ENCODE measurements around the gene RSPH10B.
"Not testable (repeated sequence)": the region's sequence is repeated elsewhere in the genome, so short reads cannot be mapped to it uniquely, and the experiment has no call there.

The RSPH10B gene
- total RNA-seq = 0 to 0.16 (median 0) reads per million in 18 experiments

DNA sequence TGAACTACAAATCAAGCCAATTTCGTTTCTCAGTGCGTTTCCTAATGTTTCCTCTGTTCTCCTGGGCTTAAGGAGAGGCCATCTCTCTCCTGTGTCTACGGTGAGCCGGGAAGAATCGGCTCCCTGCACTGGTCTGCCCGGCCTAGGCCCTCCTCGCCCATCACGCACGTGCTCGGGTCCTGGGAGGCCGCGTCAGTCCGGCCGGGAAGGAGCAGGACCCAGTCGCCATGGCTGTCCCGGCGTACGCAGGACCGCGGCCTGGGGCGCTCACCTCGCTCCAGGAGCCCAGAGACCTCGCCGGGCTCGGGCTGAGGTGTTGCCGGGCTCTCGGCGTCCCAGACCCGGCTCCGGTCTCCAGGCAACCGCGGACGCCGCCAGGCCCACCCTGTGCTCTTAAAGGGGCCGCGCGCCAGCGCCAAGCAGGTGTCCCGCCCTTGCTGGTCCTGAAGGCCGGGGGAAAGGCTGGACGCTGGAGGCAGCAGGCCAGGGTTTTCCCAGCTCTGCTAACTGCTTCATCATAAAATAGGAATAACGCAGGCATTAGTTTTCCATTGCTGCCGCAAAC lies at the start of gene RSPH10B:
TSS of gene RSPH10B (minus strand) at position 343 of the 565 bp plus-strand sequence. CDS start 3,573 bp downstream, outside the sequence.
- not testable (repeated sequence) for DNase-seq

GRCh38 chr7:6016653-6016966 lies 46.1 kb upstream of the RSPH10B start:
- no peak for DNase-seq

DNA sequence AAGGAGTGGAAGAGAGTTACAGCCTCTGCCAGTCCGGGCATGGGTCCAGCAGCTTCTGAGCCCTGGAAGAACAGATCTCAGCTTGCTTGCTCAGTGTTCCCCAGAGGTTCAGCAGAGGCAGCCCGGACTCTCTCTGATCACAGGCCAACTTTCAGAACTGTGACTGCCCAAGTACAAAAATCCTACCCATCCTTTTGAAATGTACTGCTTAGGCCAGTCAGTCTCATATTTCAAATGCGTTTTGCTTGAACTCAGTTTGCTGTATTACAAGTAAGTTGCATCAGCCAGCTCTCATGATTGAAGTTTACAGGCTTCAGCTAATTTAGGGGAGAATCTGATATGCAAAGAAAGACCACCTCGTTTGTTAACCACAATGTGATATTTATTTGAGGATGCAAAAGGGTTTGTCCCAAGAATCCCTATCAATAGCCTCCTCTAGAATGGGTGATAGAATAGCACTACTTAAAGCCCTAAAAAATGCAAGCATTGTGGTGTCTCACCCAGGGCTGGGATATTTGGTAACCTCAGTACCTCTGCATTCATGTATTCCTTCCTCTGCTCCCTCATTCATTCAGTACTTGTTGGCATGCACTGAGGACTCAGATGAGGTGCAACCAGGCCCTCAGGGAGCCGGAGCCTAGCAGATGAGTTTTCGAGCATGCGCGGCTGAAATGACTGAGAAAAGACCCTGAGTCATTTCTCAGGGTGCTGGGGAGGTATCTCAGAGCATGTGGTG lies 45.6 kb upstream of the RSPH10B start:
- no peak for DNase-seq

GRCh38 chr7:6012355-6013104 lies 42.0 kb upstream of the RSPH10B start:
- no peak for DNase-seq

GRCh38 chr7:6011541-6011940 lies 41.1 kb upstream of the RSPH10B start:
- DNase-seq = no peak

GRCh38 chr7:6010370-6010769 lies 39.9 kb upstream of the RSPH10B start:
- DNase-seq = not testable (repeated sequence)

DNA sequence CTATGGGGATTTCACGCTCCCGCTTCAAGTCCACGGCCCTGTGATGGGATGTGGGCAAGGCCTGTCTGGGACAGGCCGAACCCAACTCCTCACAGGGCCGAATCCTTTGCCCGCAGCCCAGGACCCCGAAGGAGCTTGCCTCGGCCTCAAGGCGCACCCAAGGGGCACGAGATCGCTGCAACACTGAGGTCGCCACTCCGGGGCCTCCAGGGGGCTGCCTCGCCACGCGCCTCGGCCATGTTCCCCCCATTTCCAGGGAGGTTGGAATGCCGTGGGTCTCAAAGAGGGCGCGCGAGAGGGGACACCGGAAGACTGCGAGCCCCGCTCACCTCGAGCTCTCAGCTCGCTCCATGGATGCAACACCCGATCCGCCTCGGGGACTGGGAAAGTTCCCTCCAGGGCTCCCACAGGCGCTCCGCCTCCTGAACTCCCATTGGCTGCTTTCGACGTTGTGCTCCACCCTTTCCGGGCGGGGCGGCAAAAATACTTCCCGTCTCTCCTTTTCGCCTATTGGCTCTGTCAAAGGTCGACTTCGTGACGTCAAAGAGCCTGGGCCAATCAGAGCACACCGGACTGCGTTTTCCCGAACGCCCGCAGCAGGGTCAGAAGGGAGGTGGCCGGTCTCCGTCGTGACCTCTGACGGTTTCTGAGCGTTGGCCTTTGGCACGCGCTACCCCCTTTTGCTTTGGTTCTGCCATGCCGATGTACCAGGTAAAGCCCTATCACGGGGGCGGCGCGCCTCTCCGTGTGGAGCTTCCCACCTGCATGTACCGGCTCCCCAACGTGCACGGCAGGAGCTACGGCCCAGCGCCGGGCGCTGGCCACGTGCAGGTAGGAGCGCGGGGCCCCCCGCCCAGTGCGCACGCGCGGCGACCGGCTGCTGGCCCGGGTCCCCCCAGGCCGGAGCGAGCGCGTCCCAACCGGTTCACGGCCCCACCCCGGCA lies 38.5 kb upstream of the RSPH10B start, which contains the start of the genes AIMP2 and PMS2:
TSS of gene AIMP2 (plus strand) at position 605 of the 944 bp plus-strand sequence. CDS start at position 697, 92 bp downstream.
TSS of gene PMS2 (minus strand) at position 382 of the 944 bp plus-strand sequence. CDS start at position 352, 30 bp downstream.
- DNase-seq = peak; percentile 99

DNA sequence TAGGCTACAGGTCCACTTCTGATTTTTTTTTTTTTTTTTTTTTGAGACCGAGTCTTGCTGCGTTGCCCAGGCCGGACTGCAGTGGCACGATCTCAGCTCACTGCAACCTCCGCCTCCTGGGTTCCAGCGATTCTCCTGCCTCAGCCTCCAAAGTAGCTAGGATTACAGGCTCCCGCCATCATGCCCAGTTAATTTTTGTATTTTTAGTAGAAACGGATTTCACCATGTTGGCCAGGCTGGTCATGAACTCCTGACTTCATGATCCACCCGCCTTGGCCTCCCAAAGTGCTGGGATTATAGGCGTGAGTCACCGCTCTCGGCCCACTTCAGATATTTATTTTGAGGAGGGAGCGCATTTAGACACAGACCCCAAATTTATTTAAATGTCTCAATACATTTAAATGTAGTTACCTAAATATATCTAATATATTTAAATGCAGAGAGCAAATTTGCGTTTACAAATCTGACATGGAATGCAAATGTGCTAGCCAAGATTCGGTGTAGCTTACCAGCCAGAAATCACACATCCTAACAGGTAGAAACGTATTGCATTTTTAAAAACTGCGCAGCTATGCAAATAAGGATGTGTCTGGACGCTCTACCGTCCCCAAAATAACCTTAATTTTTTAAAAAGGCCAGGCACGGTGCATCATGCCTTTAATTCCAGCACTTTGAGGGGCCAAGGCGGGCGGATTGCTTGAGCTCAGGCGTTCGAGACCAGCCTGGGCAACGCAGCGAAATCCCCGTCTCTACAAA lies 37.5 kb upstream of the RSPH10B start:
- DNase-seq = not testable (repeated sequence)

- no peak for DNase-seq
Observed at GRCh38 chr7:6007386-6007785, 36.9 kb upstream of the RSPH10B start.

GRCh38 chr7:5997210-5997808 lies 26.8 kb upstream of the RSPH10B start:
- peak; percentile 67 to 80 for DNase-seq

DNA sequence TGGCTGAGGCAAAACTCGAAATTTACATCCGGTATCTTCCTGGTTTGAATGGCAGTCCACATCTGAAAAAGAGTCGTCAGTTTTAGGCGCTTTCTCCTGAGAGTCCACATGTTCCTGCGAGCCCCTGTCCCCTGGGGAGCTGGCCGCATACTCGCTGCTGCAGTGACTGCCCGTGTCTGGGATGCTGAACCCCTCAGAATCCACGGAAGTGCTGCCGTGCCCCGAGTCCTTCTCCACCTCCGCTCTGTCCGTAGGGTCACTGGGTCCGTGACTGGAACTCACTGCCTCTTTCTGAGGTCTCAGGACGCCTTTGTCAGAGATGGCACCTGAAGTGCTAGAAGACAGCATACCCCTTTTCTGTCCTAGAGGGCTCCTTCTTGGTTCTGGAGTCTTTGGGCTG lies 16.6 kb upstream of the RSPH10B start:
- DNase-seq = not testable (repeated sequence)

DNA sequence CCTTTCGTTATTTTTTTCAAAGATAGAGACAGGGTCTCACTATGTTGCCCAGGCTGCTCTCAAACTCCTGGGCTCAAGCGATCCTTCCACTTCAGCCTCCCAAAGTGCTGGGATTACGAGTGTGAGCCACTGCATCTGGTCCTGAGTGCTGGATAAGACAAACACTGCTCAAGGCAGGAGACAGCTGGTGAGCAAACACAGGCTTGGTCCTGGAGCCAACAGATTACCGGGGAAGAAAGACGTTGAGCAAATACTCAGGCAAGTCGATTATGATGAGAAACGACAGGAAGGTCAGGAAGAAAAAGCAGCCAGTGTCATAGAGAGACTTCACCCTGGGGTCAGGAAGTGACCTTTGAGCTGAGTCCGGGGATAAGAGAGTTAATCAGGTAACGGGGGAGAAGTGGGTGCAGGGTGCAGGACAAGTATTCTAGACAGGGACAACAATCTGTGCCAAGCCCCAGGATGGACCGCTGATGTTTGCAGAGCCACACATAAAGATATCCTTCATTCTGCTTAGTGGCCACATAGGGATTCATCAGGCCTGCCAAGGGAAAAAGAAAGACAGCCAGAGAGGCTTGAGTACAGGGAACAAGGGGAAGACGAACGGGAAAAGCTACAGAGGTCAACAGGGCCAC lies 9.3 kb upstream of the RSPH10B start:
- DNase-seq = not testable (repeated sequence)

DNA sequence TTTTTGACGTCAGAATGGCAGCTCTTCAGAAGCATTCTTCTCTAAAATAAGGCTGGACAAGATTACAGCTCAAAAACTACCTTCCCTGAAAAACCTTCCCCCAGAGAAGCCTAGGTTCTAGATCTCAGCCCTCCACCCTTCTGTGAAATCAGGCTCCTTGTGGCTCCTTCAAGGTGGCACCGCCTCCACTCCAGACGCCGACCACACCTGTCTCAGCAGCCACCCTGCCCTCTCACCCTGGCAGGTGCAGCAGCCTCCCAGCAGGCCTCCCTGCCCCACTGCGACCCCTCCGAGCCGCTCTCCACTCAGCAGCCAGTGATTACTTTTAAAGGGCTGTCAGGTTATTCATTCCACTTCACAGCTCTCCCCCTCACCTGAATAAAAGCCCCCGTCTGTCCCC lies 3.1 kb upstream of the RSPH10B start:
- DNase-seq = not testable (repeated sequence)

- not testable (repeated sequence) for DNase-seq
Observed at GRCh38 chr7:5963810-5964209, 6.7 kb downstream of the RSPH10B start.

GRCh38 chr7:5963205-5963604 lies 7.3 kb downstream of the RSPH10B start:
- not testable (repeated sequence) for DNase-seq

DNA sequence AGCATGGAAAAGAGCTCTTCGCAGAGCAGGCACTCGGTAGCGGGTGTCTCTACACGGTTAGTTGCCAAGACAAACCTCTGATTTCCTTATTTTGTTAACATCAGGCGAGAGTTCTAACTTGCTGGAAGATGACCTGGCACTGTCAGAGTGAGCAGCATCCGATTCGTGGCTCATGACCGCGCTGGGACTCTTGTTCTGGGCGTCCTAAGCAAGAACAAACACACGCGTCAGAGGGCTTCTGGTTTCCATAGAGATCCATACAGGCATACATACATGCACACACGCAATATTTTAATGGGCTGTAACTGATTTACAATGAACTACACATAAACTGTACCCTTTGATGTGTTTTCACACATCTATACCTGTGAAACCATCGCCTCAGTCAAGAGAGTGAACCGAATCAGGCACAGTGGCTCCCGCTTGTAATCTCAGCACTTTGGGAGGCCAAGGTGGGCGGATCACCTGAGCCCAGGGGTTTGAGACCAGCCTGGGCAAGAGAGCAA lies 35.5 kb downstream of the RSPH10B start:
- not testable (repeated sequence) for DNase-seq

GRCh38 chr7:5931905-5932644 lies 38.4 kb downstream of the RSPH10B start:
- DNase-seq = not testable (repeated sequence)

GRCh38 chr7:5931250-5931649 lies 39.2 kb downstream of the RSPH10B start:
- peak in 1 of 2 donors; percentile 0 for DNase-seq

- not testable (repeated sequence) for DNase-seq
Observed at GRCh38 chr7:5930290-5930689, 40.2 kb downstream of the RSPH10B start.

All from inflammatory macrophage (primary cell).